OCI-LY7 (cell line): ENCODE measurements around the gene ALKBH4.

Experiments used
- EZH2phosphoT487 ChIP-seq: fragments of 200-600 bp; sonication (generic); IDR thresholded peaks from 2 replicates; pipeline ENCODE4 v1.6.1; 2018; ENCODE audit warnings: low read depth, borderline replicate concordance, mild to moderate bottlenecking, mixed run types, antibody characterized with exemption, low read length, moderate library complexity, mixed read lengths
- TF ChIP-seq, protein P1 (sequence below): fragments of 200-600 bp; sonication (generic); conservative IDR thresholded peaks from 2 replicates; pipeline ENCODE4 v1.5.1; 2014; ENCODE audit warnings: mild to moderate bottlenecking, antibody characterized with exemption, low read length, moderate library complexity, mixed read lengths

DNA sequence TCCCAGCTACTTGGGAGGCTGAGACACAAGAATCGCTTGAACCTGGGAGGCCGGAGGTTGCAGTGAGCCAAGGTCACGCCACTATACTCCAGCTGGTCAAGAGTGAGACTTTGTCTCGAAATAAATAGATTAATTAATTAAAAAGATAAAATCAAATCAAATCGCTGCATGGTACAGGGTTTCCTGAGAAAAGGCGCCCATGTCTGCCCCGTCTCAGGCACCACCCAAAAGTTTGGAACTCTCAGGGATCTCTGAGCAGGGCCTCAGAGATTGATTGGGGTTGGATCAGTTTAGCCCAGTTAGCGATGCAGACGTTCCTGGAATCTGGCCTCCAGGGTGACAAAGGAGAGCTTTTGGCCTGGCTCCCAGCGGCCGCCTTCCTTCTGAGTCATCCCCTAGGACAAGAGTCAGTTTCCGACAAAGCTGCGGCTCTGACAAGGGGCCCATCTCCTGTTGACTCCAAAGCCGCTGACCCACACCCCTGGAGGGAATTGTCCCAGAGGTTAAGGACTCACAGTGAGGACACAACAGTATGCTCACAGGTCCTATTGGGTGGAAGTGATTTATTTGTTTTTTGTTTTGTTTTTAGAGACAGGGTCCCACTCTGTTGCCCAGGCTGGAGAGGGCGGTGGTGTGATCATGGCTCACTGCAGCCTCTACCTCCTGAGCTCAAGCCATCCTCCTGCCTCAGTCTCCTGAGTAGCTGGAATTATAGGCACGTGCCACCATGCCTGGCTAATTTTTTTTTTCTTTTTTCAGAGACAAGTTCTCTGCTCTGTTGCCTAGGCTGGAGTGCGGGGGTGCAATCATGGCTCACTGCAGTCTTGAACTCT, 24.5 kb downstream of the ALKBH4 start:
- TF ChIP-seq, protein P1, sequence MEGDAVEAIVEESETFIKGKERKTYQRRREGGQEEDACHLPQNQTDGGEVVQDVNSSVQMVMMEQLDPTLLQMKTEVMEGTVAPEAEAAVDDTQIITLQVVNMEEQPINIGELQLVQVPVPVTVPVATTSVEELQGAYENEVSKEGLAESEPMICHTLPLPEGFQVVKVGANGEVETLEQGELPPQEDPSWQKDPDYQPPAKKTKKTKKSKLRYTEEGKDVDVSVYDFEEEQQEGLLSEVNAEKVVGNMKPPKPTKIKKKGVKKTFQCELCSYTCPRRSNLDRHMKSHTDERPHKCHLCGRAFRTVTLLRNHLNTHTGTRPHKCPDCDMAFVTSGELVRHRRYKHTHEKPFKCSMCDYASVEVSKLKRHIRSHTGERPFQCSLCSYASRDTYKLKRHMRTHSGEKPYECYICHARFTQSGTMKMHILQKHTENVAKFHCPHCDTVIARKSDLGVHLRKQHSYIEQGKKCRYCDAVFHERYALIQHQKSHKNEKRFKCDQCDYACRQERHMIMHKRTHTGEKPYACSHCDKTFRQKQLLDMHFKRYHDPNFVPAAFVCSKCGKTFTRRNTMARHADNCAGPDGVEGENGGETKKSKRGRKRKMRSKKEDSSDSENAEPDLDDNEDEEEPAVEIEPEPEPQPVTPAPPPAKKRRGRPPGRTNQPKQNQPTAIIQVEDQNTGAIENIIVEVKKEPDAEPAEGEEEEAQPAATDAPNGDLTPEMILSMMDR: no peak
- TF ChIP-seq EZH2phosphoT487: no peak
